Measurements from ENCODE around the gene GPATCH1. TPM values are rescaled to one million over a fixed set of nuclear protein-coding genes. Genes with fewer than 3 reads are reported as not detected.

The GPATCH1 gene
- total and polyA plus RNA-seq, 2 of the 13 experiments (the other 11 are each of a cell fraction or from before 2014, with no cell fraction given) = 6.8 to 6.9 TPM

GRCh38 chr19:33089010-33089409 is 8.0 kb downstream of the GPATCH1 start:
- no peak overlapping the region for H2AFZ ChIP-seq (ENCODE audit: low read length)
- ChIA-PET CTCF (ENCODE audit: low intra/inter-chr PET ratio, low total read pairs) (no interaction called here), POLR2A (no interaction called here)
- no TSS peak for BruUV-seq (replicated peaks)
- H3K27ac ChIP-seq (ENCODE audit: extremely low read length, insufficient read depth, low read length) = no peak overlapping the region
- no peaks in the 10 kb centered on the region for H3K27me3 ChIP-seq (ENCODE audit: control insufficient read depth in 1 of 2, insufficient read depth in 2 of 2, low read length in 2 of 2)
- no peak for TF ChIP-seq E2F1 (CRISPR knock-in tag; IDR thresholded peaks at IDR 0.05)
- no peak for TF ChIP-seq TOPORS (CRISPR knock-in tag; IDR thresholded peaks at IDR 0.05)
- peaks cover 12% of the 10 kb centered on the region; the same call in 1 of the 2 replicates for H3K4me1 ChIP-seq (ENCODE audit: insufficient read depth, low read length)
- no peak for FAIRE-seq
- no peak overlapping the region for H3K4me3 ChIP-seq (replicated peaks in 1 of 3; ENCODE audit: insufficient read depth in 1 of 3, low read depth in 2 of 3, low read length in 3 of 3)
- intact Hi-C loops (cut with micrococcal nuclease; ENCODE audit: unreplicated experiment) (no loop called here), in situ Hi-C loops (cut with HindIII; ENCODE audit: extremely low pct_ligation_motif_present, low pct_unique_long_range_greater_than_20kb) (no loop called here)
- DNase-seq (ENCODE audit: low spot score) = no peak
- H3K79me2 ChIP-seq (ENCODE audit: insufficient read depth, low read length) = no peaks in the 10 kb centered on the region
- no peak for ATAC-seq
- no peaks in the 10 kb centered on the region for H4K20me1 ChIP-seq (ENCODE audit: insufficient read depth, low read length)
- no peak overlapping the region for H3K9ac ChIP-seq (ENCODE audit: insufficient read depth, low read depth, low read length)
- H3K36me3 ChIP-seq (replicated peaks in 1 of 2; ENCODE audit: control insufficient read depth in 1 of 2, insufficient read depth in 2 of 2, low read length in 2 of 2) = peaks cover 10 to 34% of the 10 kb centered on the region in 2 experiments
- H3K4me2 ChIP-seq (ENCODE audit: low read depth, low read length) = no peak overlapping the region
- no peaks in the 10 kb centered on the region for H3K9me3 ChIP-seq (ENCODE audit: low read length)
- 79% methylated on average over 3 of the region's 3 CpGs for WGBS (ENCODE audit: low lambda C conversion rate)

- Histone ChIP-seq H3K4me3 (replicated peaks in 1 of 3; ENCODE audit: insufficient read depth in 1 of 3, low read depth in 2 of 3, low read length in 3 of 3) (no peak overlapping the region), H3K9ac (ENCODE audit: insufficient read depth, low read depth, low read length) (no peak overlapping the region), H4K20me1 (ENCODE audit: insufficient read depth, low read length) (no peaks in the 10 kb centered on the region), H3K27ac (ENCODE audit: extremely low read length, insufficient read depth, low read length) (no peak overlapping the region), H3K27me3 (ENCODE audit: control insufficient read depth in 1 of 2, insufficient read depth in 2 of 2, low read length in 2 of 2) (no peaks in the 10 kb centered on the region), H3K79me2 (ENCODE audit: insufficient read depth, low read length) (no peaks in the 10 kb centered on the region), H2AFZ (ENCODE audit: low read length) (no peak overlapping the region), H3K36me3 (replicated peaks in 1 of 2; ENCODE audit: control insufficient read depth in 1 of 2, insufficient read depth in 2 of 2, low read length in 2 of 2) (peaks cover 10 to 43% of the 10 kb centered on the region in 2 experiments), H3K9me3 (ENCODE audit: low read length) (no peaks in the 10 kb centered on the region), H3K4me1 (ENCODE audit: insufficient read depth, low read length) (0 out of 2 replicates have a peak, but pooled peaks cover under 1% of the 10 kb centered on the region), H3K4me2 (ENCODE audit: low read depth, low read length) (no peak overlapping the region)
- 96% methylated on average over 3 of the region's 3 CpGs for WGBS (ENCODE audit: low lambda C conversion rate)
- no peak for FAIRE-seq
- POLR2A ChIA-PET = no interaction called here
- CTCF ChIA-PET (ENCODE audit: low intra/inter-chr PET ratio, low total read pairs) = no interaction called here
- intact Hi-C loops (cut with micrococcal nuclease; ENCODE audit: unreplicated experiment) (no loop called here), in situ Hi-C loops (cut with HindIII; ENCODE audit: extremely low pct_ligation_motif_present, low pct_unique_long_range_greater_than_20kb) (no loop called here)
- no peak for DNase-seq (ENCODE audit: low spot score)
- no peak for TF ChIP-seq ZSCAN21 (CRISPR knock-in tag; IDR thresholded peaks at IDR 0.05; ENCODE audit: borderline replicate concordance)
- TF ChIP-seq ATF7 (IDR thresholded peaks at IDR 0.05) = peak; percentile 95
- TF ChIP-seq ATF7 (CRISPR knock-in tag; IDR thresholded peaks at IDR 0.05) = no peak
- BruUV-seq (replicated peaks) = no TSS peak
- ATAC-seq = no peak
Measured at GRCh38 chr19:33090179-33090578, 9.2 kb downstream of the GPATCH1 start.
